Mononuclear cell (primary cell): ENCODE measurements around the gene MAP4K4. TPM values are rescaled to one million over a fixed set of nuclear protein-coding genes. Genes with fewer than 3 reads are reported as not detected.

Source experiments
- H3K27me3 ChIP-seq: 2 replicates; pipeline ENCODE4 v1.6.0; 2011; ENCODE audit warnings: low read length, control low read depth; ENCODE audit not compliant: insufficient read depth
- H3K4me1 ChIP-seq: 2 replicates; pipeline ENCODE4 v1.5.1; 2011; ENCODE audit warnings: mild to moderate bottlenecking, low read length, control low read depth; ENCODE audit not compliant: insufficient read depth
- H3K4me3 ChIP-seq: 2 replicates; pipeline ENCODE4 v1.5.1; 2011; ENCODE audit warnings: mild to moderate bottlenecking, low read length, moderate library complexity
- H3K9me3 ChIP-seq: 2 replicates; pipeline ENCODE4 v1.5.1; 2011; ENCODE audit warnings: low read depth, mild to moderate bottlenecking, control low read depth, low read length
- total RNA-seq: library from RNA; depleted of rRNA; stranded (reverse); fragments of >200 nt; gene quantifications from one replicate; pipeline ENCODE4 v1.2.3, GENCODE V29; 2012

Gene MAP4K4
- total RNA-seq, 1 donor: 58.8 TPM

GRCh38 chr2:101679801-101680487 is 17.6 kb upstream of the MAP4K4 start:
- H3K4me3 ChIP-seq: no peak overlapping the region
- no peaks in the 10 kb centered on the region for H3K4me1 ChIP-seq
- no peaks in the 10 kb centered on the region for H3K9me3 ChIP-seq
- no peaks in the 10 kb centered on the region for H3K27me3 ChIP-seq

- Histone ChIP-seq H3K4me1 (no peaks in the 10 kb centered on the region), H3K4me3 (no peak overlapping the region), H3K9me3 (no peaks in the 10 kb centered on the region), H3K27me3 (no peaks in the 10 kb centered on the region)
Observed at GRCh38 chr2:101682311-101682710, 15.2 kb upstream of the MAP4K4 start.

- no peaks in the 10 kb centered on the region for H3K27me3 ChIP-seq
- H3K9me3 ChIP-seq: no peaks in the 10 kb centered on the region
Observed at GRCh38 chr2:101684313-101684712, 13.2 kb upstream of the MAP4K4 start.

GRCh38 chr2:101688261-101688660 is 9.2 kb upstream of the MAP4K4 start:
- Histone ChIP-seq H3K4me1 (peaks cover 10% of the 10 kb centered on the region), H3K27me3 (no peaks in the 10 kb centered on the region)

More at GRCh38 chr2:101684313-101684712, 13.2 kb upstream of the MAP4K4 start:
- no peaks in the 10 kb centered on the region for H3K4me1 ChIP-seq
- no peak overlapping the region for H3K4me3 ChIP-seq

GRCh38 chr2:101689114-101689825 is 8.2 kb upstream of the MAP4K4 start:
- no peaks in the 10 kb centered on the region for H3K9me3 ChIP-seq
- no peaks in the 10 kb centered on the region for H3K27me3 ChIP-seq
- no peak overlapping the region for H3K4me3 ChIP-seq
- peaks cover 13% of the 10 kb centered on the region for H3K4me1 ChIP-seq

More at GRCh38 chr2:101688261-101688660, 9.2 kb upstream of the MAP4K4 start:
- Histone ChIP-seq H3K4me3 (no peak overlapping the region), H3K9me3 (no peaks in the 10 kb centered on the region)

GRCh38 chr2:101690547-101691152 is 6.9 kb upstream of the MAP4K4 start:
- H3K27me3 ChIP-seq: no peaks in the 10 kb centered on the region
- H3K9me3 ChIP-seq: no peaks in the 10 kb centered on the region
- H3K4me1 ChIP-seq: peaks cover 13% of the 10 kb centered on the region
- H3K4me3 ChIP-seq: no peak overlapping the region

GRCh38 chr2:101692041-101692440 is 5.5 kb upstream of the MAP4K4 start:
- Histone ChIP-seq H3K9me3 (no peaks in the 10 kb centered on the region), H3K4me3 (no peak overlapping the region), H3K4me1 (peaks cover 18% of the 10 kb centered on the region)

GRCh38 chr2:101692766-101693165 is 4.7 kb upstream of the MAP4K4 start:
- Histone ChIP-seq H3K4me3 (no peak overlapping the region), H3K4me1 (peaks cover 18% of the 10 kb centered on the region), H3K27me3 (no peaks in the 10 kb centered on the region), H3K9me3 (no peaks in the 10 kb centered on the region)

More at GRCh38 chr2:101692041-101692440, 5.5 kb upstream of the MAP4K4 start:
- H3K27me3 ChIP-seq: no peaks in the 10 kb centered on the region

- Histone ChIP-seq H3K4me3 (no peak overlapping the region), H3K4me1 (peaks cover 27% of the 10 kb centered on the region), H3K27me3 (no peaks in the 10 kb centered on the region), H3K9me3 (no peaks in the 10 kb centered on the region)
Observed at GRCh38 chr2:101693991-101694588, 3.4 kb upstream of the MAP4K4 start.

- Histone ChIP-seq H3K9me3 (no peaks in the 10 kb centered on the region), H3K27me3 (no peaks in the 10 kb centered on the region), H3K4me3 (peak overlapping the region; percentile 59), H3K4me1 (peaks cover 46% of the 10 kb centered on the region)
Observed at GRCh38 chr2:101696272-101697123, 1.0 kb upstream of the MAP4K4 start.

GRCh38 chr2:101698014-101698843 is 722 bp downstream of the MAP4K4 start:
- peak overlapping the region; percentile 87 for H3K4me3 ChIP-seq

GRCh38 chr2:101698844-101699754 is 1.6 kb downstream of the MAP4K4 start:
- no peaks in the 10 kb centered on the region for H3K27me3 ChIP-seq
- peak overlapping the region; percentile 87 for H3K4me3 ChIP-seq
- H3K9me3 ChIP-seq: no peaks in the 10 kb centered on the region
- peaks cover 58% of the 10 kb centered on the region for H3K4me1 ChIP-seq

More at GRCh38 chr2:101698014-101698843, 722 bp downstream of the MAP4K4 start:
- Histone ChIP-seq H3K9me3 (no peaks in the 10 kb centered on the region), H3K4me1 (peaks cover 53% of the 10 kb centered on the region), H3K27me3 (no peaks in the 10 kb centered on the region)
